HCT116 (cell line): ENCODE results near the gene HSDL2. TPM values are rescaled to one million over a fixed set of nuclear protein-coding genes. Genes with fewer than 3 reads are reported as not detected.
"Not testable (repeated sequence)": the region's sequence is repeated elsewhere in the genome, so short reads cannot be mapped to it uniquely, and the experiment has no call there.

Source experiments
- ATAC-seq: fragments of 200-7000 bp; cut with Tn5 transposase; 2 replicates; pipeline ENCODE4 v1.9.1; 2020; ENCODE audit warnings: mild to moderate bottlenecking, moderate library complexity
- BruUV-seq: library from RNA; stranded (reverse); fragments of 400-500 nt; replicated peaks from 2 replicates; lab custom pipeline; 2021; lab: Mats Ljungman, UMichigan
- CTCF ChIA-PET: fragments of 300-600 bp; sonication (Branson Sonifier 250); formaldehyde crosslinking; loops from one replicate; lab custom pipeline; 2021; ENCODE audit warnings: antibody characterized with exemption; lab: Charles Lee
- POLR2A ChIA-PET: fragments of 300-600, 350-600 bp; sonication (Branson Sonifier 250); formaldehyde crosslinking; loops from one replicate; lab custom pipeline; 2021; ENCODE audit warnings: antibody characterized with exemption; lab: Charles Lee
- RAD21 ChIA-PET, 2 experiments: fragments of 300-600 bp; sonication (Branson Sonifier 250); formaldehyde crosslinking; loops; one replicate each; lab custom pipeline; 2023; ENCODE audit warnings: low total read pairs in 2 of 2; ENCODE audit not compliant: uncharacterized antibody in 2 of 2, unreplicated experiment in 2 of 2, low non-redundant PET in 1 of 2; lab: Charles Lee
- DNase-seq: peaks from one replicate; pipeline ENCODE4 v3.0.0-alpha.2; 2010; ENCODE audit warnings: low read depth, low spot score
- H2AFZ ChIP-seq: fragments of 200-600 bp; shearing (Covaris generic), sonication (generic); 2 replicates; pipeline ENCODE4 v1.6.1; 2017; ENCODE audit warnings: low read depth, mixed run types, mixed read lengths, antibody characterized with exemption, low read length; ENCODE audit not compliant: poor library complexity, severe bottlenecking
- H3K27ac ChIP-seq: 2 replicates; pipeline ENCODE4 v1.5.1; 2012; ENCODE audit warnings: low read depth, low read length
- H3K27me3 ChIP-seq: fragments of 200-600 bp; sonication (generic); 2 replicates; pipeline ENCODE4 v1.6.1; 2016; ENCODE audit warnings: mixed run types, low read length, mixed read lengths; ENCODE audit not compliant: insufficient read depth
- H3K36me3 ChIP-seq, 2 experiments: fragments of 200-500 bp in 1 of 2; fragments of 200-600 bp in 1 of 2; sonication (Bioruptor generic) in 1 of 2; sonication (generic) in 1 of 2; 2 replicates each; pipeline versions ENCODE4 v1.5.1 to v1.6.1; 2014 to 2016; ENCODE audit warnings: low read length in 2 of 2, inconsistent platforms in 1 of 2, mixed read lengths in 1 of 2, mixed run types in 1 of 2; ENCODE audit not compliant: insufficient read depth in 2 of 2, control insufficient read depth in 1 of 2
- H3K4me1 ChIP-seq, 2 experiments: fragments of 200-600 bp in 1 of 2; sonication (generic) in 1 of 2; 2 replicates each; pipeline versions ENCODE4 v1.5.1 to v1.6.1; 2012 to 2017; ENCODE audit warnings: low read length in 2 of 2, inconsistent platforms in 1 of 2, mild to moderate bottlenecking in 1 of 2, mixed read lengths in 1 of 2, mixed run types in 1 of 2, moderate library complexity in 1 of 2; ENCODE audit not compliant: insufficient read depth in 2 of 2, control insufficient read depth in 1 of 2
- H3K4me2 ChIP-seq: fragments of 200-600 bp; sonication (generic); 2 replicates; pipeline ENCODE4 v1.6.1; 2017; ENCODE audit warnings: mixed run types, low read length, mixed read lengths
- H3K4me3 ChIP-seq, 2 experiments: fragments of 200-600 bp in 1 of 2; sonication (generic) in 1 of 2; replicated peaks in 1 of 2; 2 replicates each; pipeline ENCODE4 v1.5.1; 2011 to 2016; ENCODE audit warnings: low read length in 2 of 2, control low read depth in 1 of 2, low read depth in 1 of 2, mild to moderate bottlenecking in 1 of 2, mixed read lengths in 1 of 2, mixed run types in 1 of 2
- H3K79me2 ChIP-seq: fragments of 200-600 bp; sonication (generic); 2 replicates; pipeline ENCODE4 v1.6.1; 2017; ENCODE audit warnings: mild to moderate bottlenecking, mixed run types, low read length, moderate library complexity, mixed read lengths; ENCODE audit not compliant: insufficient read depth
- H3K9ac ChIP-seq: fragments of 200-600 bp; sonication (generic); 2 replicates; pipeline ENCODE4 v1.6.1; 2016; ENCODE audit warnings: low read length, mixed read lengths
- H3K9me2 ChIP-seq: fragments of 200-600 bp; sonication (generic), shearing (Covaris generic); 2 replicates; pipeline ENCODE4 v1.6.1; 2017; ENCODE audit warnings: mixed run types, mild to moderate bottlenecking, moderate library complexity; ENCODE audit not compliant: insufficient read depth
- H3K9me3 ChIP-seq, 2 experiments: fragments of 200-500 bp in 1 of 2; fragments of 200-600 bp in 1 of 2; sonication (Bioruptor generic) in 1 of 2; sonication (generic) in 1 of 2; 2 replicates each; pipeline ENCODE4 v1.6.1; 2014 to 2017; ENCODE audit warnings: low read length in 2 of 2, mixed read lengths in 2 of 2, inconsistent platforms in 1 of 2, low read depth in 1 of 2, mild to moderate bottlenecking in 1 of 2, mixed run types in 1 of 2, moderate library complexity in 1 of 2; ENCODE audit not compliant: control insufficient read depth in 1 of 2, insufficient read depth in 1 of 2
- H4K20me1 ChIP-seq: fragments of 200-600 bp; sonication (generic), shearing (Covaris generic); 2 replicates; pipeline ENCODE4 v1.6.1; 2017; ENCODE audit warnings: mixed run types, mild to moderate bottlenecking, moderate library complexity; ENCODE audit not compliant: insufficient read depth
- CEBPB ChIP-seq: IDR thresholded peaks from 2 replicates; pipeline ENCODE4 v1.6.1; 2012; ENCODE audit warnings: low read depth
- EGR1 ChIP-seq: IDR thresholded peaks from 2 replicates; pipeline ENCODE4 v1.6.1; 2012; ENCODE audit warnings: low read depth
- ELF1 ChIP-seq: IDR thresholded peaks from 2 replicates; pipeline ENCODE4 v1.6.1; 2012; ENCODE audit warnings: low read depth, borderline replicate concordance
- EZH2 ChIP-seq: fragments of 200-600 bp; sonication (generic); IDR thresholded peaks from 2 replicates; pipeline ENCODE4 v1.6.1; 2017; ENCODE audit warnings: antibody characterized with exemption, mixed run types
- JUND ChIP-seq: IDR thresholded peaks from 2 replicates; pipeline ENCODE4 v1.6.1; 2012
- REST ChIP-seq: IDR thresholded peaks from 2 replicates; pipeline ENCODE4 v1.6.1; 2012; ENCODE audit warnings: low read depth
- SP1 ChIP-seq: IDR thresholded peaks from 2 replicates; pipeline ENCODE4 v1.6.1; 2012; ENCODE audit warnings: low read depth
- SRF ChIP-seq: IDR thresholded peaks from 2 replicates; pipeline ENCODE4 v1.6.1; 2012; ENCODE audit warnings: low read depth
- TCF7L2 ChIP-seq: IDR thresholded peaks from 2 replicates; pipeline ENCODE4 v1.7.0; 2011; ENCODE audit warnings: borderline replicate concordance, inconsistent platforms; ENCODE audit not compliant: insufficient read depth, insufficient read length; ENCODE audit errors: extremely low read depth
- YY1 ChIP-seq: IDR thresholded peaks from 2 replicates; pipeline ENCODE4 v1.6.1; 2011; ENCODE audit warnings: low read length, low read depth, moderate library complexity, mild to moderate bottlenecking; ENCODE audit not compliant: insufficient replicate concordance; ENCODE audit errors: extremely low read depth
- ZFX ChIP-seq: fragments of 450-650 bp; IDR thresholded peaks from 2 replicates; pipeline ENCODE4 v1.6.1; 2017
- intact Hi-C: fragments of 100-400 bp; cut with micrococcal nuclease; formaldehyde crosslinking; loops from 2 replicates; pipeline ENCODE4 v1.10.0; 2022
- total RNA-seq: library from RNA; stranded (reverse); gene quantifications from one replicate; pipeline ENCODE4 v1.2.1, GENCODE V29; 2021; ENCODE audit not compliant: unreplicated experiment
- TF ChIP-seq, protein P1 (sequence below): IDR thresholded peaks from 2 replicates; pipeline ENCODE4 v1.6.1; 2012

HSDL2 gene
- total RNA-seq, 1 experiment from 2014 or later, result 33.9 TPM

GRCh38 chr9:112508377-112508776 is 128.5 kb downstream of the HSDL2 start (continued):
- TF ChIP-seq TCF7L2 (no peak), EZH2 (no peak)

- H3K27me3 ChIP-seq, H3K36me3 ChIP-seq, CTCF ChIA-PET, intact Hi-C loops, H4K20me1 ChIP-seq, RAD21 ChIA-PET, H3K27ac ChIP-seq, POLR2A ChIA-PET, H3K4me1 ChIP-seq, H3K9ac ChIP-seq, BruUV-seq, H3K4me2 ChIP-seq, H2AFZ ChIP-seq, H3K9me3 ChIP-seq, ATAC-seq, H3K4me3 ChIP-seq, DNase-seq, H3K9me2 ChIP-seq: not testable (repeated sequence)
- H3K79me2 ChIP-seq, result peaks cover 14% of the 10 kb centered on the region
These were observed 132.5 kb downstream of the HSDL2 start for GRCh38 chr9:112512377-112512776.

GRCh38 chr9:112516769-112517168 is 136.9 kb downstream of the HSDL2 start:
- DNase-seq, result no peak
- Histone ChIP-seq H3K27ac (no peak overlapping the region), H3K9me3 (no peaks in the 10 kb centered on the region), H3K9me2 (no peaks in the 10 kb centered on the region), H2AFZ (no peak overlapping the region), H3K4me2 (no peak overlapping the region), H3K4me3 (no peak overlapping the region), H3K4me1 (no peaks in the 10 kb centered on the region), H3K36me3 (no peaks in the 10 kb centered on the region), H3K79me2 (no peaks in the 10 kb centered on the region), H3K9ac (no peak overlapping the region), H4K20me1 (no peaks in the 10 kb centered on the region), H3K27me3 (no peaks in the 10 kb centered on the region)
- ChIA-PET POLR2A (no interaction called here), CTCF (no interaction called here), RAD21 (no interaction called here)
- BruUV-seq, result no TSS peak
- no peak for ATAC-seq
- TF ChIP-seq, protein P1, sequence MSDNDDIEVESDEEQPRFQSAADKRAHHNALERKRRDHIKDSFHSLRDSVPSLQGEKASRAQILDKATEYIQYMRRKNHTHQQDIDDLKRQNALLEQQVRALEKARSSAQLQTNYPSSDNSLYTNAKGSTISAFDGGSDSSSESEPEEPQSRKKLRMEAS, result no peak
- TF ChIP-seq YY1, result no peak
- no peak for TF ChIP-seq REST
- no peak for TF ChIP-seq ELF1
- TF ChIP-seq JUND, result no peak
- TF ChIP-seq CEBPB, result no peak
- no peak for TF ChIP-seq EZH2
- no peak for TF ChIP-seq SP1
- TF ChIP-seq SRF, result no peak
- TF ChIP-seq ZFX, result no peak
- no peak for TF ChIP-seq EGR1
- intact Hi-C loops, result no loop called here
